GM18517 (cell line): ENCODE results near the gene CHRNB1.

ENCODE experiments used
- ATAC-seq: cut with Tn5 transposase; IDR thresholded peaks from one replicate; pipeline ENCODE4 v1.9.1; 2021; ENCODE audit warnings: mild to moderate bottlenecking, moderate library complexity; ENCODE audit not compliant: unreplicated experiment

The CHRNB1 gene

GRCh38 chr17:7483255-7484066, 38.6 kb downstream of the CHRNB1 start:
- ATAC-seq: peak; percentile 35

- peak; percentile 65 for ATAC-seq
Measured at GRCh38 chr17:7484067-7484918, 39.4 kb downstream of the CHRNB1 start, which contains the start of gene POLR2A. TSS of gene POLR2A (plus strand) at chr17:7484366.

- no peak for ATAC-seq
Measured at GRCh38 chr17:7484919-7485377, 40.1 kb downstream of the CHRNB1 start.

- ATAC-seq: no peak
Measured at GRCh38 chr17:7486181-7486580, 41.3 kb downstream of the CHRNB1 start.

GRCh38 chr17:7490144-7490543, 45.3 kb downstream of the CHRNB1 start:
- ATAC-seq: no peak

GRCh38 chr17:7491583-7491982, 46.7 kb downstream of the CHRNB1 start:
- no peak for ATAC-seq

- ATAC-seq: no peak
Measured at GRCh38 chr17:7493941-7494340, 49.1 kb downstream of the CHRNB1 start.

GRCh38 chr17:7495906-7496434, 51.1 kb downstream of the CHRNB1 start:
- no peak for ATAC-seq

GRCh38 chr17:7496470-7497183, 51.8 kb downstream of the CHRNB1 start:
- ATAC-seq: no peak

GRCh38 chr17:7497228-7497627, 52.4 kb downstream of the CHRNB1 start:
- no peak for ATAC-seq

- no peak for ATAC-seq
Measured at GRCh38 chr17:7497636-7498035, 52.8 kb downstream of the CHRNB1 start.

GRCh38 chr17:7499161-7499560, 54.3 kb downstream of the CHRNB1 start:
- ATAC-seq: no peak

- ATAC-seq: no peak
Measured at GRCh38 chr17:7501729-7502128, 56.9 kb downstream of the CHRNB1 start.

- ATAC-seq: no peak
Measured at GRCh38 chr17:7502171-7502847, 57.4 kb downstream of the CHRNB1 start.

- no peak for ATAC-seq
Measured at GRCh38 chr17:7502987-7503386, 58.1 kb downstream of the CHRNB1 start.

GRCh38 chr17:7503521-7503920, 58.7 kb downstream of the CHRNB1 start:
- no peak for ATAC-seq
